ENCODE data around the gene SLC2A11.

SLC2A11 gene

GRCh38 chr22:23922921-23923320, 65.2 kb downstream of the SLC2A11 start:
- no peak overlapping the region for H3K4me3 ChIP-seq (replicated peaks in 1 of 2; ENCODE audit: low read depth in 2 of 2, low read length in 2 of 2)
- no peak for TF ChIP-seq CTCF (IDR thresholded peaks at IDR 0.05; ENCODE audit: low read depth, low read length)
- no peak for DNase-seq (ENCODE audit: low read depth in 2 of 2)

GRCh38 chr22:23925020-23925606, 67.4 kb downstream of the SLC2A11 start:
- no peak overlapping the region for H3K4me3 ChIP-seq (replicated peaks in 1 of 2; ENCODE audit: low read depth in 2 of 2, low read length in 2 of 2)
- DNase-seq (ENCODE audit: low read depth in 2 of 2): no peak
- no peak for TF ChIP-seq CTCF (IDR thresholded peaks at IDR 0.05; ENCODE audit: low read depth, low read length)

- TF ChIP-seq CTCF (IDR thresholded peaks at IDR 0.05; ENCODE audit: low read depth, low read length): no peak
- H3K4me3 ChIP-seq (replicated peaks in 1 of 2; ENCODE audit: low read depth in 2 of 2, low read length in 2 of 2): no peak overlapping the region
- DNase-seq (ENCODE audit: low read depth in 2 of 2): no peak
These were observed 68.9 kb downstream of the SLC2A11 start for GRCh38 chr22:23926561-23926960.
